ENCODE data around the gene SLC30A10. TPM values are rescaled to one million over a fixed set of nuclear protein-coding genes. Genes with fewer than 3 reads are reported as not detected.
"Not testable (repeated sequence)": the region's sequence is repeated elsewhere in the genome, so short reads cannot be mapped to it uniquely, and the experiment has no call there.

The SLC30A10 gene
- total RNA-seq, 2 donors from 2014 or later, result not detected

GRCh38 chr1:219940707-219941106 is 12.3 kb upstream of the SLC30A10 start:
- DNase-seq (ENCODE audit: low spot score), result no peak
- no peaks in the 10 kb centered on the region for H3K9me3 ChIP-seq
- H3K4me1 ChIP-seq (ENCODE audit: control insufficient read depth in 1 of 2, low read depth in 2 of 2), result no peaks in the 10 kb centered on the region
- H3K27me3 ChIP-seq (replicated peaks; ENCODE audit: insufficient read depth), result no peaks in the 10 kb centered on the region
- no peaks in the 10 kb centered on the region for H3K36me3 ChIP-seq
- H3K27ac ChIP-seq, result no peak overlapping the region
- no peak for TF ChIP-seq CTCF (IDR thresholded peaks at IDR 0.05)
- no peak overlapping the region for H3K4me3 ChIP-seq
- no peak for ATAC-seq (ENCODE audit: insufficient number of reproducible peaks, low FRiP score, low read depth)

GRCh38 chr1:219938706-219939105 is 10.3 kb upstream of the SLC30A10 start:
- no peaks in the 10 kb centered on the region for H3K4me1 ChIP-seq (ENCODE audit: control insufficient read depth in 1 of 2, low read depth in 2 of 2)
- no peak for TF ChIP-seq CTCF (IDR thresholded peaks at IDR 0.05)
- H3K9me3 ChIP-seq, result no peaks in the 10 kb centered on the region
- DNase-seq (ENCODE audit: low spot score), result no peak
- no peak for ATAC-seq (ENCODE audit: insufficient number of reproducible peaks, low FRiP score, low read depth)
- no peak overlapping the region for H3K27ac ChIP-seq
- H3K4me3 ChIP-seq, result no peak overlapping the region
- no peaks in the 10 kb centered on the region for H3K27me3 ChIP-seq (replicated peaks; ENCODE audit: insufficient read depth)
- H3K36me3 ChIP-seq, result no peaks in the 10 kb centered on the region

- not testable (repeated sequence) for H3K4me3 ChIP-seq; DNase-seq (ENCODE audit: low spot score); H3K9me3 ChIP-seq; H3K36me3 ChIP-seq; ATAC-seq (ENCODE audit: insufficient number of reproducible peaks, low FRiP score, low read depth); H3K27me3 ChIP-seq (replicated peaks; ENCODE audit: insufficient read depth); H3K27ac ChIP-seq; H3K4me1 ChIP-seq (ENCODE audit: control insufficient read depth in 1 of 2, low read depth in 2 of 2)
Measured at GRCh38 chr1:219933763-219934162, 5.4 kb upstream of the SLC30A10 start.

GRCh38 chr1:219931033-219931432 is 2.7 kb upstream of the SLC30A10 start:
- ATAC-seq (ENCODE audit: insufficient number of reproducible peaks, low FRiP score, low read depth) (no peak), DNase-seq (ENCODE audit: low spot score) (no peak)
- Histone ChIP-seq H3K27me3 (replicated peaks; ENCODE audit: insufficient read depth) (no peaks in the 10 kb centered on the region), H3K4me3 (no peak overlapping the region), H3K36me3 (no peaks in the 10 kb centered on the region), H3K4me1 (ENCODE audit: control insufficient read depth in 1 of 2, low read depth in 2 of 2) (peaks cover 0 to 10% of the 10 kb centered on the region in 2 donors), H3K27ac (no peak overlapping the region), H3K9me3 (no peaks in the 10 kb centered on the region)
- TF ChIP-seq CTCF (IDR thresholded peaks at IDR 0.05), result no peak

GRCh38 chr1:219928791-219929118 is 398 bp upstream of the SLC30A10 start:
- ATAC-seq (ENCODE audit: insufficient number of reproducible peaks, low FRiP score, low read depth) (no peak), DNase-seq (ENCODE audit: low spot score) (no peak)
- H3K4me3 ChIP-seq, result peak overlapping the region; percentile 65
- H3K4me1 ChIP-seq (ENCODE audit: control insufficient read depth in 1 of 2, low read depth in 2 of 2), result peaks cover 0 to 10% of the 10 kb centered on the region in 2 donors
- H3K27ac ChIP-seq, result no peak overlapping the region
- no peaks in the 10 kb centered on the region for H3K27me3 ChIP-seq (replicated peaks; ENCODE audit: insufficient read depth)
- H3K36me3 ChIP-seq, result no peaks in the 10 kb centered on the region
- no peaks in the 10 kb centered on the region for H3K9me3 ChIP-seq
- no peak for TF ChIP-seq CTCF (IDR thresholded peaks at IDR 0.05)

GRCh38 chr1:219927298-219927955 is 930 bp downstream of the SLC30A10 start:
- H3K4me1 ChIP-seq (ENCODE audit: control insufficient read depth in 1 of 2, low read depth in 2 of 2), result peaks cover 0 to 10% of the 10 kb centered on the region in 2 donors
- ATAC-seq (ENCODE audit: insufficient number of reproducible peaks, low FRiP score, low read depth), result no peak
- no peak for TF ChIP-seq CTCF (IDR thresholded peaks at IDR 0.05)

More at GRCh38 chr1:219927298-219927955, 930 bp downstream of the SLC30A10 start:
- Histone ChIP-seq H3K4me3 (peak overlapping the region; percentile 65), H3K9me3 (no peaks in the 10 kb centered on the region), H3K36me3 (no peaks in the 10 kb centered on the region), H3K27me3 (replicated peaks; ENCODE audit: insufficient read depth) (no peaks in the 10 kb centered on the region), H3K27ac (no peak overlapping the region)
- DNase-seq (ENCODE audit: low spot score), result no peak
